HG03457 (cell line): ENCODE results near the gene DKK3.

Experiments
- ATAC-seq: cut with Tn5 transposase; IDR thresholded peaks from one replicate; pipeline ENCODE4 v1.9.1; 2021; ENCODE audit warnings: moderate number of reproducible peaks; ENCODE audit not compliant: unreplicated experiment

The DKK3 gene

GRCh38 chr11:12031856-12032544, 23.6 kb upstream of the DKK3 start:
- ATAC-seq: no peak

GRCh38 chr11:12029738-12030363, 21.4 kb upstream of the DKK3 start:
- no peak for ATAC-seq

- ATAC-seq: no peak
Measured at GRCh38 chr11:12029119-12029518, 20.7 kb upstream of the DKK3 start.

- no peak for ATAC-seq
Measured at GRCh38 chr11:12028303-12028702, 19.9 kb upstream of the DKK3 start.

GRCh38 chr11:12026331-12027211, 18.1 kb upstream of the DKK3 start:
- ATAC-seq: peak; percentile 73

- no peak for ATAC-seq
Measured at GRCh38 chr11:12024254-12024926, 16.0 kb upstream of the DKK3 start.

- ATAC-seq: no peak
Measured at GRCh38 chr11:12023015-12023414, 14.6 kb upstream of the DKK3 start.

GRCh38 chr11:12020546-12020945, 12.1 kb upstream of the DKK3 start:
- ATAC-seq: no peak

GRCh38 chr11:12019866-12020416, 11.5 kb upstream of the DKK3 start:
- no peak for ATAC-seq

- ATAC-seq: no peak
Measured at GRCh38 chr11:12019337-12019736, 10.9 kb upstream of the DKK3 start.

GRCh38 chr11:12017865-12018453, 9.5 kb upstream of the DKK3 start:
- no peak for ATAC-seq

- ATAC-seq: no peak
Measured at GRCh38 chr11:12017243-12017678, 8.8 kb upstream of the DKK3 start.

GRCh38 chr11:12016246-12016645, 7.8 kb upstream of the DKK3 start:
- no peak for ATAC-seq

- no peak for ATAC-seq
Measured at GRCh38 chr11:12015486-12015885, 7.1 kb upstream of the DKK3 start.

GRCh38 chr11:12013781-12014180, 5.4 kb upstream of the DKK3 start:
- ATAC-seq: no peak

- no peak for ATAC-seq
Measured at GRCh38 chr11:12009617-12010321, 1.3 kb upstream of the DKK3 start.

- ATAC-seq: no peak
Measured at GRCh38 chr11:12008790-12009616, 577 bp upstream of the DKK3 start.

- no peak for ATAC-seq
Measured at GRCh38 chr11:12007230-12007593, 1.2 kb downstream of the DKK3 start.
